ENCODE measurements around the gene SFMBT1. TPM values are rescaled to one million over a fixed set of nuclear protein-coding genes. Genes with fewer than 3 reads are reported as not detected.
A peak's percentile ranks its signal among the peaks of the same experiment; 100 is the strongest.

Gene SFMBT1
- total and polyA plus RNA-seq, 11 donors, result 3.4 to 18.8 (median 14.3) TPM

DNA sequence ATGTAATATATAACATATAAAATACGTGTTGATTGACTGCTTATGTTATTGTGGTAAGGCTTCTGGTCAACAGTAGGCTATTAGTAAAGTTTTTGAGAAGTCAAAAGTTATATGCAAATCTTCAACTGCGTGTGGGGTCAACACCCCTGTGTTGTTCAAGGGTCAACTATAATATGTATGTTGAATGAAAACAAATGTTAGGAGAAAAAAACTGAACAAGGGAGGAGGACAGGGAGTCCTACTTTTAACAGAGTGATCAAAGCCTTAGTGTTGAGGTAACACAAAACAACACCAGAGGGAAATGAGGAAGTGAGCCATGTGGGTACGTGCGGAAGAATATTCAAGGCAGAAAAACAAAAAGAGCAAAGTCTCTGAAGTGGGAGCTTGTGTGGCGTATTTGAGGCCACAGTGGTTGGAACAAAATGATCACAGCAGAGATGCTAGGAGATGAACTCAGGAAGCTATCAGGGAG is 62.5 kb downstream of the SFMBT1 start:
- 85 to 91% (median 89%) methylated on average over 5 of the region's 5 CpGs for WGBS, 4 donors
- peak in 2 of 4 donors; percentile 25 to 37 for ATAC-seq

DNA sequence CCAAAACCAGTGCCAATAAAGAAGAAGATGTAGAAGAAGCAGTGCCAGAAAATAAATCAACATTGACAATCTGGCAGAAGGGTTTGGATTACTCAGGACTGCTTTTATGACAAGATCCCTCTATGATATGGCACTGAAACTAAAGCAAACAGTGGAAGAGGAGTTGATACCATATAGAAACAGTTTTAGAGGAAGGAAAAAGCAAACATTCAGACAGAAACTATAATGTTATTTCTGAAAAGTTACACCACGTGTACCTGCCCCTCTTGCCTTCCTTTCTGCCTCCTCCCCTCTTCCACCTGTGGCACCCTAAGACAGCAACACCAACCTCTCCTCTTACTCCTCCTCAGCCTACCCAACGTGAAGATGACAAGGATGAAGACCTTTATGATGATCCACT is 63.0 kb downstream of the SFMBT1 start:
- intact Hi-C loops (cut with DNase I), result no loop called here
- DNase-seq (no peak), ATAC-seq (no peak)
- no peaks in the 10 kb centered on the region for H3K36me3 ChIP-seq
- peaks cover 0 to 14% (median 0%) of the 10 kb centered on the region in 12 donors for H3K4me1 ChIP-seq
- H3K27ac ChIP-seq, result no peak overlapping the region
- WGBS, 4 donors, result 77 to 91% (median 85%) methylated on average over 2 of the region's 2 CpGs
- no peaks in the 10 kb centered on the region for H3K27me3 ChIP-seq
- TF ChIP-seq, protein P1, sequence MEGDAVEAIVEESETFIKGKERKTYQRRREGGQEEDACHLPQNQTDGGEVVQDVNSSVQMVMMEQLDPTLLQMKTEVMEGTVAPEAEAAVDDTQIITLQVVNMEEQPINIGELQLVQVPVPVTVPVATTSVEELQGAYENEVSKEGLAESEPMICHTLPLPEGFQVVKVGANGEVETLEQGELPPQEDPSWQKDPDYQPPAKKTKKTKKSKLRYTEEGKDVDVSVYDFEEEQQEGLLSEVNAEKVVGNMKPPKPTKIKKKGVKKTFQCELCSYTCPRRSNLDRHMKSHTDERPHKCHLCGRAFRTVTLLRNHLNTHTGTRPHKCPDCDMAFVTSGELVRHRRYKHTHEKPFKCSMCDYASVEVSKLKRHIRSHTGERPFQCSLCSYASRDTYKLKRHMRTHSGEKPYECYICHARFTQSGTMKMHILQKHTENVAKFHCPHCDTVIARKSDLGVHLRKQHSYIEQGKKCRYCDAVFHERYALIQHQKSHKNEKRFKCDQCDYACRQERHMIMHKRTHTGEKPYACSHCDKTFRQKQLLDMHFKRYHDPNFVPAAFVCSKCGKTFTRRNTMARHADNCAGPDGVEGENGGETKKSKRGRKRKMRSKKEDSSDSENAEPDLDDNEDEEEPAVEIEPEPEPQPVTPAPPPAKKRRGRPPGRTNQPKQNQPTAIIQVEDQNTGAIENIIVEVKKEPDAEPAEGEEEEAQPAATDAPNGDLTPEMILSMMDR (IDR thresholded peaks at IDR 0.05), result no peak
- no peak for TF ChIP-seq POLR2A (IDR thresholded peaks at IDR 0.05)
- peaks cover 0 to 5% (median 0%) of the 10 kb centered on the region in 12 donors for H3K9me3 ChIP-seq
- H3K4me3 ChIP-seq, result no peak overlapping the region

More for the DNA sequence above, 62.5 kb downstream of the SFMBT1 start:
- DNase-seq, result no peak
- peaks cover 0 to 5% (median 0%) of the 10 kb centered on the region in 12 donors for H3K9me3 ChIP-seq
- H3K4me1 ChIP-seq, result peaks cover 0 to 13% (median 0%) of the 10 kb centered on the region in 12 donors
- H3K4me3 ChIP-seq, result no peak overlapping the region
- TF ChIP-seq POLR2A (IDR thresholded peaks at IDR 0.05), result no peak
- TF ChIP-seq, protein P1 (IDR thresholded peaks at IDR 0.05), result no peak
- H3K36me3 ChIP-seq, result no peaks in the 10 kb centered on the region
- H3K27ac ChIP-seq, result peak overlapping the region in 1 of 12 donors; percentile 58
- intact Hi-C loops (cut with DNase I), result no loop called here
- H3K27me3 ChIP-seq, result no peaks in the 10 kb centered on the region

DNA sequence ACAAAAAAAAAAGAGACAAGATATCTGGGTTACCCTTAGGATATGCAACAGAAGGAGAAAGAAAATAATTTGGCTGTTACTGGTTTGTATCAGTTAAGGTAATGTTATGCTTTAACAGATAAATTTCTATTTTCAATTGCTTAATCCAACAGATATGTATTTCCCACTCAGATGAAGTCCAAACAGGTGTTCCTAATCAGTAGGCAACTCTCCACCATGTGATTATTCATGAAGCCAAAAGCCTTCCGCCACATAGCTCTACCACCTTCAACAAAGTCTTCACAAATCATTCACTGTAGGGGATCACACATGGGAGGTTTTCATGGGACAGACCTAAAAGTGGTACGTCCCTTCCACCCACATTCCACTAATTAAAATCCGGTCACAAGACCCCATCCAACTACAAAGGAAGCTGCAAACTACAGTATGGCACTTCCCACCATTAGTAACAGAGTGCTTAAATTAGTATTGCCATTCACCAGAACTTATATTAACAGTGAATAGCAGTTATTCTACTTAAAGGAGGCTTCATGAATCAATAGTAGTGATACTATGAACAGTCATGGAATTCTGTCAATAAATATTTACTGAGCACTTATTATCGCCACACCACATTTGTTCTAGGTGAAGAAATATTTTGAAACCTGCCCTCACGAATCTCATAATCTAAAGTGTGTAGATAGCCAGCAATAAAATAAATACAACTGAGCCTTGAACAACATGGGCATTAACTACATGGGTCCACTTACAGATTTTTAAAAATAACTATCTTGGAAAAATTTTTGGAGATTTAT is 66.5 kb downstream of the SFMBT1 start:
- H3K27ac ChIP-seq, result no peak overlapping the region
- peaks cover 0 to 5% (median 0%) of the 10 kb centered on the region in 12 donors for H3K9me3 ChIP-seq
- peaks cover 0 to 14% (median 0%) of the 10 kb centered on the region in 12 donors for H3K4me1 ChIP-seq
- ATAC-seq (no peak), DNase-seq (no peak)
- no peak for TF ChIP-seq POLR2A (IDR thresholded peaks at IDR 0.05)
- TF ChIP-seq, protein P1 (IDR thresholded peaks at IDR 0.05), result no peak
- H3K4me3 ChIP-seq, result no peak overlapping the region
- no peaks in the 10 kb centered on the region for H3K36me3 ChIP-seq
- 87 to 89% (median 89%) methylated on average over 5 of the region's 5 CpGs for WGBS, 4 donors
- intact Hi-C loops (cut with DNase I), result no loop called here
- H3K27me3 ChIP-seq, result no peaks in the 10 kb centered on the region

DNA sequence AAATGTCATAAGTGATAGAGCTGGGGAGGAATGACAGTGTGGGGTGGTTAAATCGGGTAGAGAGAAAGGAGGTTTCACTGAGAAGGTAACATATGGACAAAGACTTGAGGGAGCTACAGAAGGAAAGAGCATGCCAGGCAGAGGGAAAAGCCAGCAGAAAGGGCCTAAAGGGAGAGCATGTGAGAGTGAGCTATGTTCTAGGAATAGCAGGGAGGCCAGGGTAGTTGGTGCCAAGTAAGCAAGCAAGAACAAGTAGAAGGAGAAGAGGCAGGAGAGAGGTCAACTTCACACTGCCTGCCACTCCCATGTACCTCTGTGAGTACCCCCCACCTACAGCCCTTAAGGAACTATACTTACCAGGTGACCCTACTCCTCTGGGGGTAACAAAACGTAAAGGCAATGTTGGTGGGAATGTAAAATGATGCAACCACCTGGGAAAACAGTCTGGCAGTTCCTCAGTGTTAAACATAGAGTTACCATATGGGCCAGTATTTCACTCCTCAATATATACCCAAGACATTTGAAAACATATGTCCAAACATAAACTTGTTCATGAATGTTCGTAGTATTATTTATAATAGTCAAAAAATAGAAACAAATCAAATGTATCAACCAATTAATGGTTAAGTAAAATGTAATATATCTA is 67.6 kb downstream of the SFMBT1 start:
- 78 to 85% (median 83%) methylated on average over 3 of the region's 3 CpGs for WGBS, 4 donors
- Histone ChIP-seq H3K27me3 (no peaks in the 10 kb centered on the region), H3K36me3 (no peaks in the 10 kb centered on the region), H3K4me1 (peaks cover 0 to 10% (median 0%) of the 10 kb centered on the region in 12 donors), H3K9me3 (peaks cover 0 to 5% (median 0%) of the 10 kb centered on the region in 12 donors), H3K27ac (peak overlapping the region in 11 of 12 donors; percentile 54 to 83 (median 63)), H3K4me3 (no peak overlapping the region)
- ATAC-seq, result peak; percentile 85 to 96 (median 92)
- intact Hi-C loops (cut with DNase I), result no loop called here
- TF ChIP-seq POLR2A (IDR thresholded peaks at IDR 0.05), result no peak
- TF ChIP-seq, protein P1 (IDR thresholded peaks at IDR 0.05), result no peak
- peak in 4 of 5 donors; percentile 26 to 53 (median 48) for DNase-seq

Data from heart left ventricle (tissue), 16 donors.